ENCODE measurements around the gene IRF2BPL.

DNA sequence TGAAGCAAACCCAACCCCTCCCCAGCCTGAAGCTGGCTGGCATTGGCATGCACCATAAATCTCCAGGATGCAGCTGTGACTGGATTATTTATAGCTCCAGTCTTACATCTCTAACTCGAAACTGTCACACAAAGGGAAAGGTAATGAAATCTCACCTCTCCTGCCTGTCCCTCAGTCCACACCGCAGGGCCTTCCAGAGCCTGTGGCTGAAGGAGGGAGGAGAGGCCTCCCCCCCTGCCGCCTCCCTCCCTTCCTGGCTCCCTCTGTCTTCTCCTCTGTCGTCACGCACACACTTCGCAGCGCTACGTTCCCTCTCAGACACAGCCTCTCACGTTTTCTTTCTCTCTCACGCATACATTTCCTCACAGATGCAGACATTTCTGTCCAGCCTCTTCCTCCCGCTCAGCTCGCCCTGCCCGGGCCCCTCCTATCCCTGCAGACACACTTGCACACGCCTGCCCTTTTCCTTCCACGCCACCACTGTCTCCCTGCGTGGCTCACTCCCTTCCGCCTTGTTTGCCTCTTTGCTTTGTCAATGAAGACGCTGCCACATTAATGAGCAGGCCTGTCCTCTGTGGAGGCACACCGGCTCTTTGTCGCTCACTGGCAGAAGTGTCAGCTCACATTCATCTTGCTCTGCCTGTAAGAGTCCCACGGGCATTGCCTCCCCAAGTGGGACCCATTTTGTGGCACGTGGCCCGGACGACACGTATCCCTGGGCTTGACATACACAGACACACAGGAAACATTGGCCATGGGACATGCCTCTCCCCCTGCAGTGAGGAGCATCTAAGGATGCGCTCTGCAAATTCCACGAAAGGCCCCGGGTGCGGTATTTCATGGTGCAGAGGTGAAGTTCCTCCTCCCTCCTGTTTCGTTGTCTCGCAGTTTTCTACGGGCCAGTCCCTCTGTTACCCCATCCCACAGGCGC, 27.9 kb downstream of the IRF2BPL start:
- TF ChIP-seq, protein P1, sequence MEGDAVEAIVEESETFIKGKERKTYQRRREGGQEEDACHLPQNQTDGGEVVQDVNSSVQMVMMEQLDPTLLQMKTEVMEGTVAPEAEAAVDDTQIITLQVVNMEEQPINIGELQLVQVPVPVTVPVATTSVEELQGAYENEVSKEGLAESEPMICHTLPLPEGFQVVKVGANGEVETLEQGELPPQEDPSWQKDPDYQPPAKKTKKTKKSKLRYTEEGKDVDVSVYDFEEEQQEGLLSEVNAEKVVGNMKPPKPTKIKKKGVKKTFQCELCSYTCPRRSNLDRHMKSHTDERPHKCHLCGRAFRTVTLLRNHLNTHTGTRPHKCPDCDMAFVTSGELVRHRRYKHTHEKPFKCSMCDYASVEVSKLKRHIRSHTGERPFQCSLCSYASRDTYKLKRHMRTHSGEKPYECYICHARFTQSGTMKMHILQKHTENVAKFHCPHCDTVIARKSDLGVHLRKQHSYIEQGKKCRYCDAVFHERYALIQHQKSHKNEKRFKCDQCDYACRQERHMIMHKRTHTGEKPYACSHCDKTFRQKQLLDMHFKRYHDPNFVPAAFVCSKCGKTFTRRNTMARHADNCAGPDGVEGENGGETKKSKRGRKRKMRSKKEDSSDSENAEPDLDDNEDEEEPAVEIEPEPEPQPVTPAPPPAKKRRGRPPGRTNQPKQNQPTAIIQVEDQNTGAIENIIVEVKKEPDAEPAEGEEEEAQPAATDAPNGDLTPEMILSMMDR (conservative IDR thresholded peaks at IDR 0.05; ENCODE audit: low read depth, low read length) = no peak
- no peak for TF ChIP-seq EZH2 (IDR thresholded peaks at IDR 0.05; ENCODE audit: low read length, unreplicated experiment)
- TF ChIP-seq EZH2phosphoT487 (IDR thresholded peaks at IDR 0.05; ENCODE audit: borderline replicate concordance, low read length) = no peak

Measured in PC-3 (cell line).